Fibroblast of villous mesenchyme (primary cell): ENCODE data around the gene AVL9. TPM values are rescaled to one million over a fixed set of nuclear protein-coding genes. Genes with fewer than 3 reads are reported as not detected.

Experiments
- DNase-seq: peaks from one replicate; pipeline ENCODE4 v3.0.0-alpha.2; 2010; ENCODE audit warnings: low read depth
- H3K4me3 ChIP-seq: 2 replicates; pipeline ENCODE4 v1.5.1; 2011; ENCODE audit warnings: low read depth, mild to moderate bottlenecking, low read length
- total RNA-seq: library from RNA; depleted of rRNA; stranded (reverse); fragments of >200 nt; gene quantifications from 2 replicates; pipeline ENCODE4 v1.2.3, GENCODE V29; 2012
- TF ChIP-seq, protein P1 (sequence below): IDR thresholded peaks from 2 replicates; pipeline ENCODE4 v1.5.1; 2012; ENCODE audit warnings: low read depth, mild to moderate bottlenecking, low read length; ENCODE audit not compliant: insufficient read depth

The AVL9 gene
- total RNA-seq, 1 donor = 41.9 TPM

DNA sequence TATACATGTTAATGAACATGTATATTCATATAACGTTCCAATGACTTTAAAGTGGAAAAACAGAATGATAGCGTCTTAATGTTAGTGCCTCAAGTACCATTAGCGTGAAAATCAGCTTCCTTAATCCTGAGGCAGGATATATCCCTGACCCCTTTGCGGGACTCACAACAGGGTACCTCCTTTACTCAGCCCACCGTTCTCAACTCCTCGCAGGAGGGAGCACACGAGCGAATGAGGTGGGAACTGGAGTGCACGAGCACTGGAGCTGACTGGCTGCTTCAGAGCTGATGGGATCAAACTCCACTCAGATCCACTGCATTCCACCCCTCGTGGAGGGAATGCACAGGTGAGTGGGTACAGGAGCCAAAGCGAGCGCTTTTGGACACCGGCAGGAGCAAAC lies 36.1 kb downstream of the AVL9 start:
- DNase-seq = no peak
- no peak overlapping the region for H3K4me3 ChIP-seq
- TF ChIP-seq, protein P1, sequence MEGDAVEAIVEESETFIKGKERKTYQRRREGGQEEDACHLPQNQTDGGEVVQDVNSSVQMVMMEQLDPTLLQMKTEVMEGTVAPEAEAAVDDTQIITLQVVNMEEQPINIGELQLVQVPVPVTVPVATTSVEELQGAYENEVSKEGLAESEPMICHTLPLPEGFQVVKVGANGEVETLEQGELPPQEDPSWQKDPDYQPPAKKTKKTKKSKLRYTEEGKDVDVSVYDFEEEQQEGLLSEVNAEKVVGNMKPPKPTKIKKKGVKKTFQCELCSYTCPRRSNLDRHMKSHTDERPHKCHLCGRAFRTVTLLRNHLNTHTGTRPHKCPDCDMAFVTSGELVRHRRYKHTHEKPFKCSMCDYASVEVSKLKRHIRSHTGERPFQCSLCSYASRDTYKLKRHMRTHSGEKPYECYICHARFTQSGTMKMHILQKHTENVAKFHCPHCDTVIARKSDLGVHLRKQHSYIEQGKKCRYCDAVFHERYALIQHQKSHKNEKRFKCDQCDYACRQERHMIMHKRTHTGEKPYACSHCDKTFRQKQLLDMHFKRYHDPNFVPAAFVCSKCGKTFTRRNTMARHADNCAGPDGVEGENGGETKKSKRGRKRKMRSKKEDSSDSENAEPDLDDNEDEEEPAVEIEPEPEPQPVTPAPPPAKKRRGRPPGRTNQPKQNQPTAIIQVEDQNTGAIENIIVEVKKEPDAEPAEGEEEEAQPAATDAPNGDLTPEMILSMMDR = no peak

DNA sequence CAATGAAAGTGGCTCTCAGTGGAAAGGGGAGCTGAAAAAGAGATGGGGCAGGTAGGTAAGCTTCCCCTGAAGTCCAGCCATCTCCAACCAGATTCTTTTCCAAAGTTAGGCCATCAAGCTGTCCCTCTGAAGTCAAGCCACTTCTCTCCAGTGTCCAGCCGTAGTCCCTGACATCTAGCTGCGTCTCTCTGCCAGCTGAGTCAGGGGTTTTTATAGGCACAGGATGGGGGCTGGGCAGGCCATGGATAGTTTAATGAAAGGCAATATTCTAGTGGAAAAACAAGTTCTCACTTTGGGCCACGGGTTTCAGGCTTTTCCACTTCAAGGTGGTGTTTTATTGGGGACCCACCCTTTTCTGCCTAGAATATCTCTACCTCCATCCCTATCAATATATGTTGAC lies 36.8 kb downstream of the AVL9 start:
- DNase-seq = no peak
- H3K4me3 ChIP-seq = no peak overlapping the region
- TF ChIP-seq, protein P1 = no peak

DNA sequence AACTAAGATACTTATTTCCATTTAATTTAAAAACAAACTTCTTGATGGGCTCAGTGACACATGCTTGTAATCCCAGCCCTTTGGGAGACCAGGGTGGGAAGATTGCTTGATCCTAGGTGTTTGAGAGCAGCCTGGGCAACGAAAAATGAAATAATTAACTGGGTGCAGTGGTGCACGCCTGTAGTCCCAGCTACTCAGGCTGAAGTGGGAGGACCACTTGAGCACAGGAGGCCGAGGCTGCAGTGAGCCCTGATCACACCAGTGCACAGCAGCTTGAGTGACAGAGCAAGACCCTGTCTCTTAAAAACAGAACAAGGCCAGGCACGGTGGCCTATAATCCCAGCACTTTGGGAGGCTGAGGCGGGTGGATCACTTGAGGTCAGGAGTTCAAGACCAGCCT lies 37.4 kb downstream of the AVL9 start:
- TF ChIP-seq, protein P1 = no peak
- H3K4me3 ChIP-seq = no peak overlapping the region
- DNase-seq = no peak

DNA sequence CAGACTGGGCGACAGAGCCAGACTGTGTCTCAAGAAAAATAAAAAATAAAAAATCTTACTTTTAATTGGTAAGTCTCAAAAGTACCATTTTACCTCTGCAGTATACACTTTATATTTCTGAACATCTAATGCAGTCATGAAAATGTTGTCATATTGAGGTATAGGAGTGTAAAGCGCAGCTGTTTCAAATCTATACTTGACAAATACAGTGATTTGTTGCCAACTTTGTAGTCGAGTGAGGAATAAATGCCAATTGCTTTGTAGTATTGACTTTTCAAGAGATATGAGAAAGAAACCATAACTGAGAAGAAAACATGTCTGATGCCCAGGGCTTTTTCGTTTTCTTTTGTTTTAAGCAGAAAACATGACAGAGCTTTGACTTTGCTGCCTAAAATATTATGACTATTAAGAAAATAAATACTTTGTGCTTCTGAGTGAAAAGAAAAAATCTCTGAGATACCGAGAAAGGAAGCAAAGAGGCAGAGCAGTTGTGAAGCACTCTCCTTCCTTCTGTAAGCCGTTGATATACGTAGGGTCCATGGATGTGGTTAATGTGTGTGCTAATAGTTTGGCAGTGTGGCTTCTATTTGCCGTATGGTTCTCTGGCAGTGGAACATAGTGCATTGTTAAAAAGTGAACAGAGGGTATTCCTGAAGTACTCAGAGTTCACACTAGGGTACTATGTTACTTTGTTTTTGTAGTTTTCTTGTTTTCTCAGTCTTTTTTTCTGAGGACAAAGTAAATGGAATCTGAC lies 38.2 kb downstream of the AVL9 start:
- DNase-seq = no peak
- H3K4me3 ChIP-seq = no peak overlapping the region
- TF ChIP-seq, protein P1 = no peak

DNA sequence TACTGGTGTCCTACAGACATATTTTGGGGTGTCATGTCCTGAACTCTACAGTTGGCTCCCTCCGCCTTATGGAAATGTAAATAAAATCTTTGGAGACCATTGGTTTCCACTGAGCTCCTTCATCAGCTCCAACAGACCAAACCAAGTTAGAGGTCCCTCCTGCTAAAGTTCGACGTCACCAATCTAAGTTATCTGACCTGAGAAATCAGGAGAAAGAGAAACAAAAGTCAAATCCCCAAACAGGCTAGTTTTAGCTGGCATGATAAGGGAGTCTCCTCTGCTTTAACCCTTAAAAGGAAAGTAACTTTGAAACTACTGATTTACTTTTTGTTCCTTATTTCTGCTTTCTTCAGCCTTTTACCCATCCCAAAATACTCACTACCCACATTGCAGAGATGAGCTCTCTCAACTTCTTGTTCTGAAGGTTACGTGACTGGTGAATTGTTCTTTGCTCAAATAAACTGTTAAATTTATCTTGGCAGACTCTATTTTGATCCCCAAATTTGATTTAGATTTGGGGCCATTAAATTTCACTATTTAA lies 39.9 kb downstream of the AVL9 start:
- TF ChIP-seq, protein P1 = no peak
- H3K4me3 ChIP-seq = no peak overlapping the region
- no peak for DNase-seq

DNA sequence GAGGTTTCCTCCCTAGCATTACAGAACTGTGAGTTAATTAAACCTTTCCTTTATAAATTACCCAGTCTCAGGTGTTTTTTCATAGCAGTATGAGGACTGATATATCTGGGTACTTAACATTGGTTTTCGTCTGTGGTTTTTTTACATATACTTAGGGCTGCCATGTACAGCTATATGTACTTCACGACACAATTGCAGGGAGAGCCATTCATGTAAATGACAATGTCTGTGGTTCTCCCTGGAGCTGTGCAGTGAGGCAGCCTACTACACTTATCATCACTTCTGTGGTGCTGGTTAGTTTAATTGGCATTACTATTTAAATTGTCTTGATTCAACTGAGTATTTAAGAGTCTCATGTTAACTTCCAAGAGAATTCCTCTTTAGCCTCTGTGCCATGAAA lies 40.7 kb downstream of the AVL9 start:
- TF ChIP-seq, protein P1 = no peak

More for the DNA sequence above, 40.7 kb downstream of the AVL9 start:
- no peak for DNase-seq
- H3K4me3 ChIP-seq = no peak overlapping the region
